ENCODE results near the gene HOXC10. TPM values are rescaled to one million over a fixed set of nuclear protein-coding genes. Genes with fewer than 3 reads are reported as not detected.

HOXC10 gene
- total RNA-seq, 4 donors from 2014 or later: 1.0 TPM; not detected in 3

DNA sequence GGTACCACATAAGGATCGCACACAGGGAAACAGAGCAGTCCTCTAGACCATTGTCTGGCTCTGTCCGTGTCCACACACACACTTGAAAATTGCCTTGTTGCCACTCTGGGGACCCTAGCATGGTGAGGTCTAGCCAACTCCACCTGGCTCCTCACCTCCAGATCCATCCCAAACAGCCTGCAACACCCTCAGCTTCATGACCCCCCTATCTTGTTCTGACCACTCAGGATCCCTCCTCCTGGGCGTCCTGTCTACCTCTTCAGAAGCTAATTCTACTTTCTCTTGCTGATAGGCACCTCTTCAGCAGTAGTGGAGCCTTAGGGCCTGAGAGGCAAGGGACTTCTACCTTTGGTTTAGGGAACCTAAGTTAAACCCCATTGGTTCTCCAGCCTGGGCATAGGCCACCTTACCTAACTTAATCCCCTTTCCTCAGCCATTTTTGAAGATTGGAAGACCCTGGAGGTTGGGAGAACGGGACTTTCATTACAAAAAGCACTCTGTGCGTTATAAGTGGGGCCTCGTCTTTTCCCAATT, 47.2 kb downstream of the HOXC10 start:
- no peaks in the 10 kb centered on the region for H3K36me3 ChIP-seq
- peaks cover 0 to 32% (median 9%) of the 10 kb centered on the region in 4 donors for H3K4me1 ChIP-seq
- no peak for TF ChIP-seq POLR2A (IDR thresholded peaks at IDR 0.05)
- TF ChIP-seq, protein P1, sequence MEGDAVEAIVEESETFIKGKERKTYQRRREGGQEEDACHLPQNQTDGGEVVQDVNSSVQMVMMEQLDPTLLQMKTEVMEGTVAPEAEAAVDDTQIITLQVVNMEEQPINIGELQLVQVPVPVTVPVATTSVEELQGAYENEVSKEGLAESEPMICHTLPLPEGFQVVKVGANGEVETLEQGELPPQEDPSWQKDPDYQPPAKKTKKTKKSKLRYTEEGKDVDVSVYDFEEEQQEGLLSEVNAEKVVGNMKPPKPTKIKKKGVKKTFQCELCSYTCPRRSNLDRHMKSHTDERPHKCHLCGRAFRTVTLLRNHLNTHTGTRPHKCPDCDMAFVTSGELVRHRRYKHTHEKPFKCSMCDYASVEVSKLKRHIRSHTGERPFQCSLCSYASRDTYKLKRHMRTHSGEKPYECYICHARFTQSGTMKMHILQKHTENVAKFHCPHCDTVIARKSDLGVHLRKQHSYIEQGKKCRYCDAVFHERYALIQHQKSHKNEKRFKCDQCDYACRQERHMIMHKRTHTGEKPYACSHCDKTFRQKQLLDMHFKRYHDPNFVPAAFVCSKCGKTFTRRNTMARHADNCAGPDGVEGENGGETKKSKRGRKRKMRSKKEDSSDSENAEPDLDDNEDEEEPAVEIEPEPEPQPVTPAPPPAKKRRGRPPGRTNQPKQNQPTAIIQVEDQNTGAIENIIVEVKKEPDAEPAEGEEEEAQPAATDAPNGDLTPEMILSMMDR (IDR thresholded peaks at IDR 0.05): no peak
- H3K4me3 ChIP-seq: peak overlapping the region in 1 of 4 donors; percentile 41
- DNase-seq: no peak
- H3K9me3 ChIP-seq: peaks cover 0 to 4% (median 0%) of the 10 kb centered on the region in 4 donors
- H3K27me3 ChIP-seq: peaks cover 0 to 13% of the 10 kb centered on the region in 2 donors
- peak overlapping the region in 3 of 4 donors; percentile 18 to 94 (median 83) for H3K27ac ChIP-seq

DNA sequence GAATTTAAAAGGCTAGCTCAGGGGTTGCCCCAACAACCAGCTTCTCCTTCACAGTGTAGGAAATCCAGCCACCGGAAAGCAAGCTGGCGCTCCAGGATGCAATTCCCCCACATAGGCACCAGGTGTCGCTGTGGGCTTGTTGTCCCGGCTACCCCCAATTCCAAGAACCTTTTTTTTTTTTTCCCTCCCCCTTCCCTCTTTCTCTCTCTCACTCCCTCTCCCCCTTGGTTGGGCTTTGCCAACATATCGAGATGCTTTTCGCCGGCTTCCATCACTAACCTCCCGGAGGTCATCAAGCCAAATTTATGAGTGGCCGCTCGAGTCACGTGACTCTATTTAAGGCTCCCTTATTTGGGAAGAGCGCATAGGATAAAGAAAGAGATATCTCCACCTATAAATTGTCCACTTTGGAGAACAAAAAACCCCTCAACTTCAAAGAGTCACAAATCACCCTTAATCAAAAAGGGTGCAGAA, 47.7 kb downstream of the HOXC10 start, which contains the start of gene HOXC5:
TSS of gene HOXC5 (plus strand) at position 424 of the 474 bp plus-strand sequence. CDS start 73 bp downstream, outside the sequence.
- H3K9me3 ChIP-seq: peaks cover 0 to 4% (median 0%) of the 10 kb centered on the region in 4 donors
- no peak for TF ChIP-seq POLR2A (IDR thresholded peaks at IDR 0.05)
- TF ChIP-seq, protein P1 (IDR thresholded peaks at IDR 0.05): peak; percentile 73 to 94 (median 87)
- peak; percentile 50 to 85 (median 70) for DNase-seq
- H3K27ac ChIP-seq: peak within 1 kb of the TSS in 3 of 4 donors; percentile 55 to 94 (median 83)
- peak within 1 kb of the TSS; percentile 23 to 43 (median 40) for H3K4me3 ChIP-seq
- H3K4me1 ChIP-seq: peaks cover 0 to 32% (median 9%) of the 10 kb centered on the region in 4 donors
- H3K27me3 ChIP-seq: peaks cover 0 to 13% of the 10 kb centered on the region in 2 donors
- H3K36me3 ChIP-seq: no peaks in the 10 kb centered on the region

DNA sequence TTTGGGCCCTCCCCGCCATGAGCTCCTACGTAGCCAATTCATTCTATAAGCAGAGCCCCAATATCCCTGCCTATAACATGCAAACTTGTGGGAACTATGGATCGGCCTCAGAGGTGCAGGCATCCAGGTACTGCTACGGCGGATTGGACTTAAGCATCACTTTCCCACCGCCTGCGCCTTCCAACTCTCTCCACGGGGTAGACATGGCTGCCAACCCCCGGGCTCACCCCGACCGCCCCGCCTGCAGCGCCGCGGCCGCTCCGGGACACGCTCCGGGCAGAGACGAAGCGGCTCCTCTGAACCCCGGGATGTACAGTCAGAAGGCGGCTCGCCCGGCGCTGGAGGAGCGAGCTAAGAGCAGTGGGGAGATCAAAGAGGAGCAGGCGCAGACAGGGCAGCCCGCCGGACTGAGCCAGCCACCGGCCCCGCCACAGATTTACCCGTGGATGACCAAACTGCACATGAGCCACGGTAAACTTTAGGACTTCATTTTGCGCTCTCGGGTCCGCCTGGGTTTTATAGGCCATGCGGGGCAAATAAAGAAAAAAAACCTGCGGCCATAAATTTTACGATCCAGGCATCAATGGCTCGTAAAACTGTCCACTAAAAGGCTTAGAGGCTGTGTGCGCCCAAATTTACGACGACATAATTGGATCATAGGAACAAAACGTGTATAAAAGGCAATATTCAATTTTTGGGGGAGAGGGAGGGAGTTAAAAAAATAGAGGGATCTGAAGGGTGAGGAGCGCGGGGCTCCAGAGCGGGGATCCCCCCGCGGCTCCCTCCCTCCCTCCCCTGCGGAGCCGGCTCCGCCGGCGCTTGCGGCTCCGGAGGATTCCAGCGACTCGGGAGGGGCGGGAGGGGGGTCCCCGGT, 48.4 kb downstream of the HOXC10 start:
- Histone ChIP-seq H3K27ac (peak overlapping the region in 3 of 4 donors; percentile 55 to 94 (median 55)), H3K4me1 (peaks cover 0 to 35% (median 9%) of the 10 kb centered on the region in 4 donors), H3K9me3 (peaks cover 0 to 4% (median 0%) of the 10 kb centered on the region in 4 donors), H3K36me3 (no peaks in the 10 kb centered on the region), H3K27me3 (peaks cover 0 to 13% of the 10 kb centered on the region in 2 donors), H3K4me3 (peak overlapping the region; percentile 23 to 43 (median 40))
- DNase-seq: peak in 1 of 3 donors; percentile 62
- no peak for TF ChIP-seq POLR2A (IDR thresholded peaks at IDR 0.05)
- TF ChIP-seq, protein P1 (IDR thresholded peaks at IDR 0.05): no peak

DNA sequence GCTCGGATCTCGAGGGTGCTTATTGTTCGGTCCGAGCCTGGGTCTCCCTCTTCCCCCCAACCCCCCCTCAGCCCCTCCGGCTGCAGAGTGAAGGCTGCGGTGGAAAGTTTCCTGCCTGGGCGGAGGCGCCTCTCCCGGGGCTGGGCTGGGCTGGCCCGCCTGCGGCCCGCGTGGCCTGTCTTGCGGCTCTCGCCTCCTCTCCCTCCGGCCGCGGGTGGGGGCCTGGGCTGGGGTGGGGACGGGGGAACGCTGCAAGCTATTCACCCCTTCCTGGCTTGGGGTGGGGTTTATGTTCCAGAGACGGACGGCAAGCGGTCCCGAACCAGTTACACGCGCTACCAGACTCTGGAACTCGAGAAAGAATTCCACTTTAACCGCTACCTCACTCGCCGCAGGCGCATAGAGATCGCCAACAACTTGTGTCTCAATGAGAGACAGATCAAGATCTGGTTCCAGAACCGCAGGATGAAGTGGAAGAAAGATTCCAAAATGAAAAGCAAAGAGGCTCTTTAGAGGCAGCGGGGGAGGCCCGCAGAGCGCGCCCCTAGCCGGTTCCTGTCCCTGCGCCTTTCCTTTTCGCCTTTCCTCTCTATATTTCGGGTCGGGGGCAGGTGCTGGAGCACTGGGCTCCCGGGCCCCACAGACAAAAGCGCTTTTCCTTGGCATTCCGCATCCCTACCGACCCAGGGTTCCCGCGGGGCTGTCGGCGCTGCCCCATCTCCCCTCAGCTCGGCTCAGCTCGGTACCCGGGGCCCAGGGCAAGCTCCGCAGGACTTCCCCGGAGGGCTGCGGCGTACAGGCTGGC, 49.2 kb downstream of the HOXC10 start:
- Histone ChIP-seq H3K36me3 (no peaks in the 10 kb centered on the region), H3K27ac (peak overlapping the region in 3 of 4 donors; percentile 28 to 94 (median 55)), H3K27me3 (peaks cover 0 to 13% of the 10 kb centered on the region in 2 donors), H3K4me1 (peaks cover 0 to 36% (median 9%) of the 10 kb centered on the region in 4 donors), H3K4me3 (peak overlapping the region; percentile 23 to 43 (median 40)), H3K9me3 (peaks cover 0 to 4% (median 0%) of the 10 kb centered on the region in 4 donors)
- TF ChIP-seq POLR2A (IDR thresholded peaks at IDR 0.05): no peak
- TF ChIP-seq, protein P1 (IDR thresholded peaks at IDR 0.05): no peak
- DNase-seq: peak in 1 of 3 donors; percentile 53
